ENCODE results near the gene PDZRN3. TPM values are rescaled to one million over a fixed set of nuclear protein-coding genes. Genes with fewer than 3 reads are reported as not detected.

PDZRN3 gene
- total RNA-seq, 1 donor from 2014 or later: 4.1 TPM

- Histone ChIP-seq H3K27me3 (ENCODE audit: control insufficient read depth, insufficient read depth, low read length) (no peaks in the 10 kb centered on the region), H3K36me3 (ENCODE audit: control insufficient read depth, insufficient read depth, low read length) (no peaks in the 10 kb centered on the region), H3K4me3 (ENCODE audit: low read depth, low read length) (no peak overlapping the region)
- TF ChIP-seq, protein P1, sequence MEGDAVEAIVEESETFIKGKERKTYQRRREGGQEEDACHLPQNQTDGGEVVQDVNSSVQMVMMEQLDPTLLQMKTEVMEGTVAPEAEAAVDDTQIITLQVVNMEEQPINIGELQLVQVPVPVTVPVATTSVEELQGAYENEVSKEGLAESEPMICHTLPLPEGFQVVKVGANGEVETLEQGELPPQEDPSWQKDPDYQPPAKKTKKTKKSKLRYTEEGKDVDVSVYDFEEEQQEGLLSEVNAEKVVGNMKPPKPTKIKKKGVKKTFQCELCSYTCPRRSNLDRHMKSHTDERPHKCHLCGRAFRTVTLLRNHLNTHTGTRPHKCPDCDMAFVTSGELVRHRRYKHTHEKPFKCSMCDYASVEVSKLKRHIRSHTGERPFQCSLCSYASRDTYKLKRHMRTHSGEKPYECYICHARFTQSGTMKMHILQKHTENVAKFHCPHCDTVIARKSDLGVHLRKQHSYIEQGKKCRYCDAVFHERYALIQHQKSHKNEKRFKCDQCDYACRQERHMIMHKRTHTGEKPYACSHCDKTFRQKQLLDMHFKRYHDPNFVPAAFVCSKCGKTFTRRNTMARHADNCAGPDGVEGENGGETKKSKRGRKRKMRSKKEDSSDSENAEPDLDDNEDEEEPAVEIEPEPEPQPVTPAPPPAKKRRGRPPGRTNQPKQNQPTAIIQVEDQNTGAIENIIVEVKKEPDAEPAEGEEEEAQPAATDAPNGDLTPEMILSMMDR (IDR thresholded peaks at IDR 0.05; ENCODE audit: insufficient read depth, low read length, poor library complexity, severe bottlenecking): no peak
- no peak for DNase-seq (ENCODE audit: low read depth)
These were observed 171.1 kb downstream of the PDZRN3 start for GRCh38 chr3:73453666-73454065.

GRCh38 chr3:73452729-73453128 is 172.0 kb downstream of the PDZRN3 start:
- no peaks in the 10 kb centered on the region for H3K36me3 ChIP-seq (ENCODE audit: control insufficient read depth, insufficient read depth, low read length)
- H3K4me3 ChIP-seq (ENCODE audit: low read depth, low read length): no peak overlapping the region
- H3K27me3 ChIP-seq (ENCODE audit: control insufficient read depth, insufficient read depth, low read length): no peaks in the 10 kb centered on the region
- no peak for DNase-seq (ENCODE audit: low read depth)
- TF ChIP-seq, protein P1 (IDR thresholded peaks at IDR 0.05; ENCODE audit: insufficient read depth, low read length, poor library complexity, severe bottlenecking): no peak

- H3K36me3 ChIP-seq (ENCODE audit: control insufficient read depth, insufficient read depth, low read length): no peaks in the 10 kb centered on the region
- DNase-seq (ENCODE audit: low read depth): no peak
- TF ChIP-seq, protein P1 (IDR thresholded peaks at IDR 0.05; ENCODE audit: insufficient read depth, low read length, poor library complexity, severe bottlenecking): no peak
- no peak overlapping the region for H3K4me3 ChIP-seq (ENCODE audit: low read depth, low read length)
- no peaks in the 10 kb centered on the region for H3K27me3 ChIP-seq (ENCODE audit: control insufficient read depth, insufficient read depth, low read length)
These were observed 173.3 kb downstream of the PDZRN3 start for GRCh38 chr3:73451301-73451944.

DNA sequence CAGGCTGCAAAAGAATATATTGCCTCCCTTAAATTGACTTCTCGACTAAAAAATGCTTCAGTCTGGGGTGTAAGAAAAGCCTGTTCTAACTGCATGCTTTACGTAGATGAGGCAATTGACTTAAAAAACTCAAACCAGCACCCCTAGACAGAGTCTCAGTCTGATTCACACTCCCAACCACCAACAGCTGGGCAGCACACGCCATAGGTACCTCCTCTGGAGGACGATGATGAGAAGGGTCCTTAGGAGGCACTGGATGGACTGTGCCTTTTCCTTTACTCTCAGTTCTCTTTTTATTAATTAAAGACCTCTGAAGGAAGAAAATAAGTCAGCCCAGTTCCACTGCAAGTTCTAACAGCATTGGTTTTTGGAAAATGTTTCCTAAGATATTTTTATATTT is 175.0 kb downstream of the PDZRN3 start:
- TF ChIP-seq, protein P1 (IDR thresholded peaks at IDR 0.05; ENCODE audit: insufficient read depth, low read length, poor library complexity, severe bottlenecking): no peak
- Histone ChIP-seq H3K36me3 (ENCODE audit: control insufficient read depth, insufficient read depth, low read length) (no peaks in the 10 kb centered on the region), H3K27me3 (ENCODE audit: control insufficient read depth, insufficient read depth, low read length) (no peaks in the 10 kb centered on the region), H3K4me3 (ENCODE audit: low read depth, low read length) (no peak overlapping the region)
- DNase-seq (ENCODE audit: low read depth): no peak

GRCh38 chr3:73448761-73449301 is 175.9 kb downstream of the PDZRN3 start:
- Histone ChIP-seq H3K4me3 (ENCODE audit: low read depth, low read length) (no peak overlapping the region), H3K27me3 (ENCODE audit: control insufficient read depth, insufficient read depth, low read length) (no peaks in the 10 kb centered on the region), H3K36me3 (ENCODE audit: control insufficient read depth, insufficient read depth, low read length) (no peaks in the 10 kb centered on the region)
- TF ChIP-seq, protein P1 (IDR thresholded peaks at IDR 0.05; ENCODE audit: insufficient read depth, low read length, poor library complexity, severe bottlenecking): no peak
- DNase-seq (ENCODE audit: low read depth): no peak

GRCh38 chr3:73448041-73448440 is 176.7 kb downstream of the PDZRN3 start:
- no peaks in the 10 kb centered on the region for H3K27me3 ChIP-seq (ENCODE audit: control insufficient read depth, insufficient read depth, low read length)
- TF ChIP-seq, protein P1 (IDR thresholded peaks at IDR 0.05; ENCODE audit: insufficient read depth, low read length, poor library complexity, severe bottlenecking): no peak
- H3K4me3 ChIP-seq (ENCODE audit: low read depth, low read length): no peak overlapping the region
- H3K36me3 ChIP-seq (ENCODE audit: control insufficient read depth, insufficient read depth, low read length): no peaks in the 10 kb centered on the region
- no peak for DNase-seq (ENCODE audit: low read depth)

All from kidney epithelial cell (primary cell).